Epidermal melanocyte (primary cell): ENCODE measurements around the gene UBE2J2.

Source experiments
- DNase-seq: peaks from one replicate; pipeline ENCODE4 v3.0.0; 2011; ENCODE audit warnings: low spot score; ENCODE audit not compliant: insufficient read length

UBE2J2 gene

DNA sequence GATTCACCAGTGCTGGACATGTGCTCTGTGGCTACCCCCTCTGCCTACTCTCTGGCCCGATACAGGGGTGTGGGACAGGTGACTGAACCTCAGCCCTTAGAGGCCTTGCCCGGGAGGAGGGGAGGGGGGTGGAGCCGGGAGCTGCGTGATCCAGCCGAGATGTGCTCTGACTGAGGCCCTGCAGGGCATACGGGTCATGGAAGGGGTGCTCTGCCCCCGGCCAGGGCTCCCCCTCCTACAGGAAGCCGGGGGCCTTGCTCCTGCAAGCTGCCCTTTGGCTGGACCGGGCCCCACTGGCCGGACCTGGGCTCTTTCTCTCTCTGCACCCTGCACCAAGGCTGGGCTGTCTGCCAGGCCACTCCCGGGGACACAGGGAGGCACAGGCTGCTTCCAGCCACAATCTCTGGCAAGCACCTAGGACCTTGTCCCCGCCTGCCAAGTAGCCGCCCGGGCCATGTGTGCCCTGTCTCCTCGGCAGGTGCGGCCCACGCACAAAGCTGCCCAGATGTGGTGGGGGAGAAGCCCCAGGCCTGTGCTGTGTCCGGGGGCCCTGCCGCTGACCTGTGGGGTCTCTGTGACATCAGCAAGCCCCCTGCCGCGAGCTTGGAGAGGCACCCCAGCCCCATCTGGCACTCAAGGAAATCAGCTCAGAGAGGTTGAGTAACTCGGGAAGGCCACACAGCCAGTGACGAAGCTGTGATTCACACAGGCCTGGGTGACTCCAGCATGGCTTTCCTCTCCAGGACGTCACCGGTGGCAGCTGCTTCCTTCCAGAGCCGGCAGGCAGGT is 8.1 kb upstream of the UBE2J2 start:
- no peak for DNase-seq

DNA sequence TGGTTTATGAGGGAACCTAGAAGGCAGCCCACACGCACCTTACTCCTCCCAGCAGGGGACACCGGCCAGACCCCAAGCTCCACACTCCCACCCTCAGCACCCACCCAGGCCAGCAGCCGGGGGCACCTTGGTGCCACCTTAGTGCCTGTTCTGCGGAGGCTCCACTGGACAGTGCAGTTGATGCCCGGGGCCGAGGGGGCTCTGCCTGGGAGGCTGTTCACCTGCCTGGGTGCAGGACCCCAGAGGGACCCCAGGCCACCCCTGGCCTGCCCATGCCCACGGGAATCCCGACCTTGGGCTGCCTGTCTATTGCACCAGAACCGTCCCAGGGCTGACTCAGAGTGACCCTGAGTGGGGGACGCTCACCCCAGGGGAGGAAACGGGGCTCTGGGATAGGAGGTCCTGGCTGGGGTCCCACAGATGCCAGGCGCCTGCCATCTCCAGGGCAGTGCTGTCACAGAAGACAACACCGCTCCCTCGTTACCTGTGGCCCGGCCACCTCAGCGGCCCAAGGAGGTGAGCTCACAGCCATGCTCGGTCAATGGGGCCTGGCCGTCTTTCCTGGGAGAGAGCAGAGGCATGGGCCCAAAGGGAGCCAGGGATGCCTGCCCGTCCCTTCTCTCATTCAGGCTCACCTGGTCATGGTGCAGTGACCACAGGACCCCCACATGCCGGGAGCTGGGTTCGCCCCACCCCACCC is 7.3 kb upstream of the UBE2J2 start:
- no peak for DNase-seq

DNA sequence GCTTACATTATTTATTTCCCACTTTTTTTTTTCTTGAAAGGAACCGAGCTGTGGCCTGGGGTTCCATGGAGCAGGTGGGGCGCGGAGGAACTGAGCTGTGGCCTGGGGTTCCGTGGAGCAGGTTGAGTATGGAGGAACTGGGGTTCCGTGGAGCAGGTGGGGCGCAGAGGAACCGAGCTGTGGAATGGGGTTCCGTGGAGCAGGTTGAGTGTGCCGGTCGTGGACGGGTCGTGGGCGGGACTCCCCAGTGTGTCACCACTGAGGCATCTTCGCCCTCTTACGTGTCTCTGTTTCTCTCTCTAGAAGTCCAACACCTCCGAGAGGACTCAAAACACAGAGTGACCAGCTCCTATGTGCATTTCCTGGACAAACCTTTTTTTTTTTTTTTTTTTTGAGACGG is 5.4 kb upstream of the UBE2J2 start:
- DNase-seq, result no peak

- no peak for DNase-seq
Observed at GRCh38 chr1:1278620-1279019, 5.0 kb upstream of the UBE2J2 start.

DNA sequence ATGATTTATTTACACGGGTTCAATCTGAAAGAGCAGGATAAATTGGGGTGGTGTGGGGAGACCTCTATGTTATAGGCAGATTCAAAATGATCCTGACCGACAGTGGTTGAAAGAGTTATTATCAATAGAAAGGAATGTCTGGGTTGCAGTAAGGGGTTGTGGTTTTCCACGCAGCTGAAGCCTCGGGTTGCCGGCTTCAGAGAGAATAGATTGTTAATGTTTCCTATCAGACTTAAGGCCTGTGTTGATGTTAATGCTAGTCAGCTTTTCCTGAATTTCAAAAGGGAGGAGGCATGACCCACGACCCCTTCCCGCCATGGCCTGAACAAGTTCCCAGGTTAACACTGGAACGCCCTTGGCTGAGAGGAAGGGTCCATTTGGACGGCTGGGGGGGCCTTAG is 2.2 kb upstream of the UBE2J2 start:
- DNase-seq, result no peak

DNA sequence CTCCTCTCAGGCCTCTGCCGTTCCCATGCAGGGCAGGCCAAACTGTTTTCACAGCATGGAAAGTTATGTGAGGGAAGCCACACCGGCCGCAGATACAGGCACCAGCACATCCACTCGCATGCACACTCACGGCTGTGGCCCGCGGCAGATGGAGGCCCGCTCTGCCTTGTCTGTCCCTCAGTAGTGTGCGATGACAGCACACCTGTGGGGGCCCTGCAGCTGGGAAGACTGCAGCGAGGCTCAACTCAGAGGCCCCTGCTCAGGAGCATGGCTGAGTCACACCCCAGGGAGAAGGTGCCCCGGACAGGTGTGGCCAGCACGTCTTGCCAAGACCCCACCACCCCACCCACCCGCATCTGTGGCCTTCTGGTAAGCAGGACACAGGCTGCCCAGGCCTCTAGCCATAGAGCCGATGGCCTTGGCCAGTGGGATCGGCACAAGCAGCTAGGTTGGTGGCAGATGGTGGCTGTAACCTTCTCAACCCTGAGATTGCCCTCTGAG is 1.3 kb upstream of the UBE2J2 start:
- no peak for DNase-seq

- no peak for DNase-seq
Observed at GRCh38 chr1:1274299-1274930, 761 bp upstream of the UBE2J2 start.

- no peak for DNase-seq
Observed at GRCh38 chr1:1273209-1273511, 494 bp downstream of the UBE2J2 start.

- DNase-seq, result no peak
Observed at GRCh38 chr1:1272341-1273208, 1.1 kb downstream of the UBE2J2 start.

DNA sequence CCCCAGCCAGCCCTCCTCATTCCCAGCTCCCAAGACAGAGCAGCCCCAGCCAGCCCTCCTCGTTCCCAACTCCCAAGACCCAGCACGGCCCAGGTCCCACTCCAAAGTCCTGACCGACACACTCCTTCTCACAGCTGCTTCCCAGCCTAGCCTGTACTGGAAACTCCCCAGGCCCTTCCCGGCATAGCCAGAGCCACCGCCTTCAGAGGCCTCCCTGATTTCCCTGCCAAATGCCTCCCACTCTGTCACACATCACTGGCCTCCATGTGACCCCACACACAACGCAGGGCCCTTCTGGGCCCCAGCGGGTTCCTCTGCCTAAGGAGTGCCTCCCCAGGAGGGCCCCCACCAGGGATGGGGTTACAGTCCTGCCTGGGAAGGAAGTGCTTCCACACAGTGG is 2.8 kb downstream of the UBE2J2 start:
- DNase-seq, result no peak

DNA sequence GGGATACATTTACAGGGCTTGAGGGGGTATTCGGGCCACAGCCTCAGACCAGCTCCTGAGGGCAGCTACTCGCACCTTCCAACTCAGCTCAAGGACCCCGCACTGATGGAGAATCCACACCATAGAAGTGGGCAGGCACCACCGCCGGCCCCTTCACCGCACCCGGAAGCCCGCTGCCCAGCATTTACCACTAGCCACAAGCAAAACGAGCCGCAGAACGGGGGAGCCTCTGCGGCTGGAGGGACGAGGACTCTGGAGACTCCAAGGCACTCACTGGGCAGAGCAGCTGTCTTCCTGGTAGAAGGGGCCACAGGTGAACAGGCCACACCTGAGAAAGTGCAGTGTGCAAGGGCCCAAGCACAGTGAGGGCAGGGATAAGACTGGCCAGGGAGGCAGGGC is 5.4 kb downstream of the UBE2J2 start:
- no peak for DNase-seq

GRCh38 chr1:1267488-1268283 is 6.0 kb downstream of the UBE2J2 start:
- no peak for DNase-seq

DNA sequence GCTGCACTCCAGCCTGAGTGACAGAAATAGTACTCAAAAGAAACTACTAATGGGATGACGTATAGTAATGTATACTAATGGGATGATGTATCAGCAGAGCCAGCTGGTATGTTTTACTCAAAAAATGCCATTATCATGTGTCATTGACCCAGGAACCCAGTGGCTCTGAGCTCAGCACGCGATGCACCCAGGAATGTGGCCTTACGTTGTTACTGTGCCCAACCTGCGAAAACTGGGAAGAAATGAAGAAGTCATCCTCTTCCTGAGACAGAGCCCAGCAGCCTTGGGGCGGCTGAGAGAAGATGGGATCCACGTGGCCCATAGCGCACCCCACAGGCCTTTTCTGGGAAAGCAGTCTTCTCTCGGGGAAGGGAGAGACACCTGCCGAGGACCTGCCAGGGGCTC is 8.8 kb downstream of the UBE2J2 start:
- DNase-seq, result peak; percentile 81

- no peak for DNase-seq
Observed at GRCh38 chr1:1264026-1264425, 9.6 kb downstream of the UBE2J2 start.

DNA sequence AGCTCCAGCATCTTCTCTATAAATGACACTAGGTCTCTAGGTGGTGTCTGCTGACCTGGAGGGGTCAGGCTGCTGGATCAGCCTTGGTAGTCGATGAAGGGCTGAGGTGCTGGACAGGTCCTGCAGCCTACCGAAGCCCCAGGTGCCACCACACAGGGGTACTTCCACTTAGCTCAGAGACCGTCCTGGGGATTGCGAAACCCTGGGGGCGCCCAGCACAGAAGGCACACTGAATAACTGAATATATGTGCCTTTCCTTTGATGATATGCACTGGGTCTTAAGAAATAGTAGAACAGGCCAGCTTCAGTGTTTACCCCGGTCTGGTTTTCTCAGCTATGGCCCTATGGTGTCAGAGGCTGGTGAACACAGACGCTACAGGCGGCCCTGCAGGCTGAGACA is 10.9 kb downstream of the UBE2J2 start:
- DNase-seq, result no peak

- no peak for DNase-seq
Observed at GRCh38 chr1:1262071-1262470, 11.6 kb downstream of the UBE2J2 start.

GRCh38 chr1:1260843-1261560 is 12.7 kb downstream of the UBE2J2 start:
- no peak for DNase-seq

GRCh38 chr1:1259951-1260600 is 13.6 kb downstream of the UBE2J2 start:
- no peak for DNase-seq

DNA sequence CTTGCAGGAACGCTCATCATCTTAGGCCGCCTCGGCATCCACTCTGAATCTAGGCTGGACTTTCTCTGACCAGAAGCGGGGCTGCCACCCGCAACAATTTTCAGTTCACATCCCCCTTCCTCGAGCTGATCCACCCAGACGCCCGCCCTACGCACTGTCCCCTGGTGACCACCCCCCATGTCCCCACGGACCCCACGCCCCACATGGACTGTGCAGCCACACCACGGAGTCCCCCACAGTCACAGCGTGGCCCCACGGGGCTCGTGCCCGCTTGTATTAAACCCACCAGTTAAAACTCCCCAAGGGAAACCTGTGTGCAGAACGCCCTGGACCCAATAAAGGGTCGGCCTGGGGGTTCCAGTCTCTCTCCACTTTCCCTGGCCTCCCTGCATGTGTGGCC is 14.1 kb downstream of the UBE2J2 start:
- DNase-seq, result no peak

GRCh38 chr1:1259119-1259488 is 14.6 kb downstream of the UBE2J2 start:
- no peak for DNase-seq
